T-helper 2 cell (primary cell): ENCODE data around the gene SPTBN1.
A peak's percentile ranks its signal among the peaks of the same experiment; 100 is the strongest.

Experiments used
- DNase-seq, 5 experiments: peaks; one replicate each; pipeline versions ENCODE4 v3.0.0 to v3.0.0-alpha.2; 2012 to 2022

SPTBN1 gene

DNA sequence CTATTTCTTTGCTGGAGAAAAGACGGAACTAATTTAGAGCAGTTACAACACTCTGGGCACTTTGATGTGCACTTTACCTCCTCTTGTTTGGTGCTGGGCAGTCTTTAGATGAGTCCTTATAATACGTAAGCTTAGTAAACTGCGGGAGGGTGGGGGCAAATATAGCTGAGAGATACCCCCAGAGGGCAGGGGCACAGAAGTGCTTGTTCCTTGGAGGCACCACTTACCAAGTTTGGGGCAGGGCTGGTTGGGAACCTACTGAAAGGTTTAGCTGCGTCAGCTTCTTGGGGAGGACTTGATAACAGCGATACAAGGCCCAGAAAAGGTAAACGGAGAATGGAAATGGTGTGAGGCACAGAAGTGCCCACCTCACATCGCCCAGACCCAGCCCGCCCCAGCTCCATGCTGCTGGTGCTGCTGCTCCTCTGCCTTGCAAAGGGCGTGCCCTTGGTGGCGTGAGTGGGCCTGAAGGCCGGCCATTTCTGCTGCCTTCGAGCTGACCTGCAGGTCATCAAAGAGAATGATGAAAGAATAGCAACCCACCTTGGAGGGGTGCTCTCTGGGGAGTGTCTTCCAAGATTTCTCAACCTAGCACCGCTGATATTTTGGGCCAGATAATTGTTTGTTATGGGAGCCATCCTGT is 139.2 kb downstream of the SPTBN1 start:
- no peak for DNase-seq

DNA sequence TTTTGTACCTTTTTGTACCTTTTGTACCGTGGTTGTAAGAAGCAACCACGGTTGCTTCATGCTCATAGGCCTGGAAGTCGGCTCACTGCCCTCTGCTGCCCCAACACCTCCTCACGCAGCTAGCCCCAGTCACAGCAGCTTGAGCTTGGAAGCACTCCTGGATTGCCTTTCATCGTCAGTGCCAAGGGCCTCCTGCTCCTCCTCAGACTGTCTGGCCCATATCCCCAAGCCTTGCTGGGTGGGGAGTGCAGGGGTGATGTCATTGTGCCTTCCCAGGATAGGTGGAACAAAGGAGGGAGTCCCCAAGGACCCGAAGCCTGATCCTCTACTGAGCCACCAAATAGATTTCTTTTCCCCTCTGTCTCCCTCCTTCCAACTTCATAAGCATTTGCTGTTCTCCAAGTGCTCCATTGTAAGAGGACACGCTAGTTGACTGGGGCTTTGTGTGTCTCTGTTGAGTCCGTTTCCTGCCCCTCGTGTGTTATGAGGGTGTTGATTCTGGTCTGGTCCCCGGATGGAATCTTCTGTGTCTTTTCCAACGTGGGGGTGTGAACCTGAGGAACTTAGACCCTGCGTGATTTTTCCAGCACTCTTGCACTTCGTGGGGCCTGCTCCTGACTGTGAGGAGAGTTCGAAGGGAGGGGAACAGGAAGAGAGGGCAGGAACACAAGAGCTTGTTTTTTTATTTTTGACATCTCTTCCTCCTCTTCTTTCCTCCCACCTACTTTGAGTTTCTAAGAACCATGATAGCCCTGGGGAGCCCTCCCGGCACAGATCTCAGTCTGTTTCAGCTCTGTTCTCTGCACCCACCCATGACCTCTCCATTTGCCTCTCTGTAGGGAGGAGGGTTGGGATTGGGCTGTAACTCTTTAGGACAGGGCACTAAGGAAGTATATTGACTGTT is 140.1 kb downstream of the SPTBN1 start:
- DNase-seq, result peak in 1 of 5 experiments; percentile 55

DNA sequence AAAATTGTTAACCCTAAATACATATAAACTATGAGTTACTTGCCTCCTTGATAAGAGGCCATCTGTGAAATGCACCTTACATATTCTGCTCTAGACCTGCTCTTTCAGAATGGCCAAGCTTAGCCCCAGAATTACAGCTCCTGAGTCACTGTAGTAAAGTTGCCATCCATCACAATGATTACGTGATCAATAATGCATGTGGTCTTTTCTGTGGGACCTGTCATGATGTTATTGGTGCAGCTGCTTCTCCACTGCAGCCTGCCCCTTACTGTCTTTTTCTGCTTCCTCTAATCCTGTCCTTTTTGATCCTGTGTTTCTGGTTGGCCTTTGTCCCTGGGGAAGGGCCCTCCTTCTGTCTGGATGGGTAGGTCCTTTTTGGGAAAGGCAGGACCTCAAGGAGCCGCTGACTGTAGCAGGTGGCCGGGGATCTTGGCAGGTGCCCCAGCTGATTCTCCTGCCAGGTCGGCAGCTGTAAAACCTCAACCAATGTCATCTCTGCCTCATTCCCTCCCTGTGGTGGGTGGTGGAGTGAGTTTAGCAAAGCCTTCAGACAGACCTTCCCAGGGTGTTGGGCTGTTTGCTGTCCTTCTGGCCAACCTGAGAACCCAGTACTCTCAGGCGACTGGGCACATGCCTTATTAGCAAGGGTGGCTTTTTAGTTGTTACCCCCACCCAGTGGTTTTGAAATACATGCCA is 141.2 kb downstream of the SPTBN1 start:
- DNase-seq, result peak in 1 of 5 experiments; percentile 59

DNA sequence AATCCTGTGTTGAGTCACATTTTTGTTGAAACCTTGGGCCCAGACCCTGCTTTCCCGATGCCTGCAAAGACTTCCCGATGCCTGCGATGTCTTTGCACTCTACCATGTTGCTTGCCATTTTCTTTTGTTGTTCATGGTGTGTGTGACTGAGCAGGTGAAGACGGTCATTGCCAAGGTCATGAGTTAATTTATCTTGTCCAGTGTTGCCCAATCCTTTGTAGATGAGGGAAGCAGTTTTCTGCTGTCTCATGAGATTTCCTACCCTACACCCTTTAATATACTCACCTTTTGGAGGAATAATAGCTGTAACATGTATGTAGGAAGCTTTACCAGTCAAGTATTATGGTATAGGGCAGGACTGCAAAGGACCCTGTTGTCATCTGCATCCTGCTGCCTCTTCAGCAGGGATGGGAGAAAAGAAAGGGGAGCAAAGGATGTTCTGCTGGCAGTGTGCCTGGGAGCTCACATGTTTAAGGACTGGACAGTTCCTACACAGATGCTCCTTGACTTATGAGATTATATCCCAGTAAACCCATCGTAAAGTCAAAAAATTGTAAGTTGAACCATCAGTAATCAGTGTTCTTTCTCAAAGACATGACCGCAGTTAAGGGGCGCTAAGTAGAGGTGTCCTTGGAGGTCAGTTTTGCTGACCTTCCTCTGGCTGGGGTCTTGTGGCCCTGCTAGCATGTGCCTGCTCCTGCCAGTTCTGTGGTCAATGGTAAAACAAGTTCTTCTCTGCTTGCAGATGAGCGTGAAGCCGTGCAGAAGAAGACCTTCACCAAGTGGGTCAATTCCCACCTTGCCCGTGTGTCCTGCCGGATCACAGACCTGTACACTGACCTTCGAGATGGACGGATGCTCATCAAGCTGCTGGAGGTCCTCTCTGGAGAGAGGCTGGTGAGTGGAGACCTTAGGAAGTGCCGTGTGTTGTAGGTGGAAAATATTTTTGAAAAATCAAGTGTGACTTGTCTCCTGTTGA is 142.5 kb downstream of the SPTBN1 start:
- no peak for DNase-seq

DNA sequence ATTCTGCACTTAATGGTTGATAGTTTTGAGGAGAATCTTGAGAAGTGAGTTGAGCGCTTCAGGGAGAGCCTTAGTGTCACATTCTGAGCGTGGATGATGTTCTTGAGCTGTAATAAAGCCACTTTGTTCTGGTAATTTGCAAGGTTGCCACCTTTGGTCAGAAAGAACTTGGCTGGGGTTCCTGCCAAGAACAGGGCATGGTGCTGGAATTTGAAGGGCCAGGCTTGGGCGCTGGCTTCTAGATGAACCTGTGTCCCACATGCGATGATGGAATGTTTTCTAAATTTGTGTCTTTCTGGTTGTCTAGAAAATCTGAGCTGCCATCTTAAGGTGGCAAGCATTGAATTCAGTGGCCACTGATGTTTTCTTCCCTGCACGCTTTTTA is 143.2 kb downstream of the SPTBN1 start:
- DNase-seq, result no peak

DNA sequence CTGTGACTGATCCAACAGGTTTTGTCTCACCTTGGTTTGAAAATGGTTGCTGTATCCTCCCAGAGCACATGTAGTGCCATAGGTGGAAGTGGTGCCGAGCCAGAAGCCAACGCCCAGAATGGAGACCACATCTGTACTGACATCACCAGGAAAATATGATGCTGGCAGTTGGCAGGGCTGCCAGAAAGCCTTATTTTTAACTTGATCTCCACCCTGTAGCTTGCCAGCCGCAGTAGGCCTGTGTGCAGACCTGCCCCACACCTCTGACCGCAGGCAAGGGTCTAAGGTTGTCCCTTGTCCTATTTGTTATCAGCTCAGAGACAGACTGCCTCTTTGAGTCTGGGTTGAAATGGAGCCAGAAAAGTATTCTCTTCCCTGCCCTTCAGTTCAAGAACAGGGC is 143.8 kb downstream of the SPTBN1 start:
- DNase-seq, result peak in 2 of 5 experiments; percentile 19 to 31

DNA sequence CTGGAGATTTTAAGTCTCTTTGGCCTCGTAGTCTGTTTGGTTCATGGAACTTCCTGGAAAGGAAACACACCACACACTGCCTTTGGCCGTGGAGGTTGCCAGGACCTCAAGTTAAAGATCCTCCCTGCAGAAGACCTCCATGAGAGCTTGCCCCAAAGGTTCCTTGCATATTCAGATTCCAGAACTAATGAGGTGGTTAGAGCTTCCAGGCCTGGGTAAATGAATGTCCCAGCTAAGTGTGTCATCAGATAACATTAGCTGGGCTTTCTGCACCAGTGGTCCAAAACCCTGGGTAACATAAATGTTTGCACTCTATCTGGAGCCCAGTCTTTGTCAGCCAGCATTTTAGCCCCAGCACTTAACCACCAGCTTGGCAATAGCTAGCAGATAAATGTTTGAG is 145.2 kb downstream of the SPTBN1 start:
- no peak for DNase-seq

DNA sequence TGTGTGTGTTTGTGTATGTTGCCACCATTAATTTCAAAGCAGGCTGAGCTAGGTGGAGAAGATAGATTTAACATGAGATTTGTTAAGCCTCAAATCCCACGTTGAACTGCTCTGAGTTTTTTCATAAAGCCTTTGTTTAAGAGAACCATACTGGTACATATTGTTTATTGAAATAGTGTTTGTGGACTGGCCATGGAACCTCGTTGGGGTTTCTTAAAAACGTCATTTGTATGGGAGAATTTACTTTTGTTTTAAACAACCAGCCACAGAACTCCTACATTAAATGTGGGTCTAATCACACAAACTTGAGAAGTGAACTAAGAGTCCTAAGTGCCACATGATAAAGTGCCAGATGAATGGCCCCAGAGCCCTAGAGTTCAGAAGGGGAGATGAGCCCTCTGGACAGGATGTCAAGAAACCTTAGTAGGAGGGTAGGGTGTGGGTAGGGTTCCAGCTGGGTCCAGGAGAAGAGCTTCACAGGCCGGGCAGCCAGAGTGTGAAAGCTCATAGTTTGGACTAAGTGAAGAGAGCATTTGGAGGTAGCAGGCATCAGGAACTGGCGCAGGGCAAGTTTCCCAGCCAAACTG is 146.7 kb downstream of the SPTBN1 start:
- peak in 1 of 5 experiments; percentile 45 for DNase-seq

DNA sequence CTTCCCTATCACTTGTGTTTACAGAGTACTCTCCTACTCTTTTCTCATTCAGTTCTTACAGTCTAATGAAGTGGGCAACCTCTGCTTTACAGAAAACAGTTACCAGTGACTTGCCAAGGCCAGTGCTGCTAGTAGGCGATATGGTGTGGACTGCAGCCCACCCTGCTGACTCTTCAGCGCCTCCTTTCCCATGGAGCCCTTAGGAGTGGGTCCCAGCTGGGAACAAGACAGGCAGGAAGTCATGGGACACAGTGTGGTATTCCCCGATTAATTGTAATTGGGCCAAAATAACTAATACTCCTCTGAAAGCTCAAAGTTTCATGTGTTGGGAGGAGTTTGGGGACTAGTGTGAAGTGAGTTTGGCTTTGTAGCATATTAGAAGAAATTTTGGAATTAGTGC is 147.2 kb downstream of the SPTBN1 start:
- DNase-seq, result no peak

DNA sequence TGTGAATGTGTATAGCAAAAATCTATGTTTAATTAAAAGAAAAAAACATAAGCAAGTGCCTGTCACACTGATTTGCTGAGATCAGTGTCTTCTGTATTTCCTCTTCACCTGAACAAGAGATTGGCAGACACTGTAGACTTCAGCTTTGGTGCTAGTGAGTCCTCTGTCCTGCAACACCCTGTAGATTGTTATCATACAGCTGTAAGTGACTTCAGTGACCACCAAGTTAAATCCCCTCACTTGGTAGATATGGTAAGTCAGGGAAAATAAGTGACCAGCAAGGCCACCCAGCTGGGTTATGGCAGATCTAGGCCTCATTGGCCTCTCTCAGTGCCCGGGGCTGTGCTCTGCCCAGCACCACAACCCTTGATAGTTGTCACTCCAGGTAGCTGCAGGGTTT is 147.7 kb downstream of the SPTBN1 start:
- no peak for DNase-seq

DNA sequence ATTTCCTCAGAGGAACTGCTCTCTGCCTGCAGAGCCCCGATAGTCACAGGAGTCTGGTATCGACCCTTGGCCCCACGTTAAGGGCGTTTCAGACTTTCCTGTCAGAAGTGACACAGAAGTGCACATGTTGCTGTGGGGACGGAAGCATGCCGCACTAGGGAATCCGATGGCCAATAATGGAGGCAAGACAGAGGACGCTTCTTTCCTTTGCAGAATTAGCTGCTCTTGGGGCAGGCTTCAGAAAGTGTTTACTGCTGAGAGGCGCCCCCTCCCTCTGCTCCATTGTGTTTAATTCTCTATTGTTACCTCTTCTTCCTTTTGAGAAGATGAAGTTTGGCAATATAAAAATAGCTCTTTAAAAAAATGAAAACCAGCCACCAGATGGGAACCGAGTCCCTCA is 148.7 kb downstream of the SPTBN1 start:
- DNase-seq, result no peak

DNA sequence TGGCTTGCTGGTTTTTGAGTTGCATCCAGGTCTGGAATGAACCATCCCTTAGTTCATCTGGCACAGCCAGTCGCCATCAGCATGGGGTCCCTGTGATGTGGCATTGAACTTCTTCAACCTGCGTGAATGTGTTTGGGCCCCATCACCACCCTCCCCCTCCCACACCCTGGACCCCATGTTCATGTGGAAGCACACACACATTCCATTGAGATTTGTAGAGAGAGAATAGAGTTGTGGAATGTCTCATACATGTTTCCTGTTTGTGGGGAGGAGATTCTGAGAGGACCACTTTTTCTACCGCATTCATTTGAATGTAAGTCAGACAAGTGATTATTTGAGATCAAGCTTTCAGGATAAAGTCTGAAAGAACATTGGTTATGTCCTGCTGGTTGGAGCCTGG is 149.7 kb downstream of the SPTBN1 start:
- no peak for DNase-seq

DNA sequence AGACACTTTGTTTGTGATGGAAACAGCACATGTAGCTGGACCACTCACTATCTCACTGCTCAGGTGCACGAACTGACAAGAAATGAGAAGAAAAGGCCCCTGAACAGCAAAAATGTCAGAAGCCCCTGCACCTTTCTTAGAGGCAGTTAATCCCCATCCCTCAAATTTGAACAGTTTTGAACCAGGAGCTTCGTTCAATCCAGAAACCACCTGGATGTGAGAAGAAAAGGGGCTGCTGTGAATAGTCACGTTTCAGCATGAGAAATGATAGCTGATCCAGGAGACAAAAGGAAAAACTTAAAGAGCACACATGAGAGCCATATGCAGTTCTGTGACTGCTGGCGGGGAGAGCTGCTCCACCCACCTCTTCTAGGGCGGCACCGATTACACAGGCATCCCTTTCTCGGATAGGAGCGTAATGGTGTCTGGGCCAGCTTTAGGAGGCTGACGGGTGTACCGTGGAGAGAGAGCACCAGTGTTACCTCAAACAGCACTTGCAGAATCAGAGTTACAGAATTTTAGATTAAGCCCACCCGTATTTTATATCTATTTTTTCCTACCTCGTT is 150.3 kb downstream of the SPTBN1 start:
- DNase-seq, result no peak

DNA sequence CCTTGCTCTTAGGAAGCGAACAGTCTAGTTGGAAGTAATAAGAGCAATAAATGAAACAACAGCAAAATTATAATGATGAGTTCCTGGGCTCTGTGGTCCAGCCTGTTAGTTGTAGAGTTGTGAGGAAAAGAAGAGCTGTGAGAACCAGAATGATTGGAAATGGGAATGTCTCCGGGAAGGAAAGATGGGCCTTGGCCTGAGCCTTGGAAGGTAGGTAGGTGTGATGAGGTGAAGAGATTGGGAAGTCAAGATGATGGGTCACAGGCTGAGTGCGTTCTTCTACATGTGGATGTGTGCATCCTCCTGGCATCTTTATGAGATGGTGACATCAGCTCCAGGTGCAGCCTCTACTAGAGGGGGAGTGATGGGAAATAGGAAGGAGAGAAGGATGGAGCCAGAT is 152.1 kb downstream of the SPTBN1 start:
- no peak for DNase-seq

DNA sequence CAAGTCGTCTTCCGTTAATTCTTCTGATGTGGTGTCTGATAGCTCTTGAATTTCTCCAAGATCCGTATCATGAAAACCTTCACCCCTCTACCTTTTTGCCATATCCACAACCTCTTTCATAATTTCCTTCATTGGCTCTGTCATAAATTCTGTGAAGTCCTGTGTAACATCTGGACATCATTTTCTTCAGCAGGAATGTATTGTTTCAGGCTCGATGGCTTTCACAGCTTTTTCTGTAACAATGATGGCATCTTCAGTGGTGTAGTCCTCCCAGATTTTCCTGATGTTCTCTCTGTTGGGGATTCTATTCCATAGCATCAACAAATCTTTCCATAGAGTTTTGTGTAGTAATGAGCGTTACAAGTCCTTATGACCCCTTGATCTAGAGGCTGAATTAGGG is 153.1 kb downstream of the SPTBN1 start:
- DNase-seq, result no peak

DNA sequence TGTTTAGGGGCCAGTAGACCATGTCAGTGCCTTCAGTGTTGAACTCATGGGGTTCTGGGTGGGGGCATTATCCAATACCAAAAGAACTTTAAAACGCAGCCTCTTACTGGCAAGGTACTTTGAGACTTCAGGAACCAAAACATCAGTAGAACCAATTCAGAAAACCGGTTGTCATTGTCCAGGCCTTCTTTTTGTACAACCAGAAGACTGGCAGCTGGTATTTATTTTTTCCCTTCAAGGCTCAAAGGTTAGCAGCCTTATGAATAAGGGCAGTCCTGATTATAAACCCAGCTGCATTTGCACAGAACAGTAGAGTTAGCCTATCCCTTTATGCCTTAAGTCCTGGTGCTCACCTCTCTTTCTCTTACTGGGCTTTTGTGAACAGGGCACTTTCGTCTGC is 153.5 kb downstream of the SPTBN1 start:
- no peak for DNase-seq

DNA sequence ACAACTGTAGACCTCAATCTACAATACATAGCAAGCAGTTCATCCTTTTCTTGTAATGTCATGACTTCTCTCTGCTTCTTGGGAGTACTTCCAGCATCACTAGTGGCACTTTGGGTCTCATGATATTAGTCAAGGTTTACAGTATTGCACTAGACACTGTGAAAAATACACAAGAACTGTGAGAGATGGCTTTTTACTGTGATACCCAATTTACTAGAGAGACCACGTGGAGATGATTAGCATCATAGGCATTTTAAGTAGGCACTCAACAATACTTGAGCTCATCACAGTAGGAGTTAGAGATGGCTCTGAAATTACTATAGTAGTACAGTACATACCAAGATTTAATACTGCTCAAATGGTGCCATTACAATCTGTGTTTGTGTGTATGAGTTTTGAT is 154.6 kb downstream of the SPTBN1 start:
- peak in 1 of 5 experiments; percentile 52 for DNase-seq

DNA sequence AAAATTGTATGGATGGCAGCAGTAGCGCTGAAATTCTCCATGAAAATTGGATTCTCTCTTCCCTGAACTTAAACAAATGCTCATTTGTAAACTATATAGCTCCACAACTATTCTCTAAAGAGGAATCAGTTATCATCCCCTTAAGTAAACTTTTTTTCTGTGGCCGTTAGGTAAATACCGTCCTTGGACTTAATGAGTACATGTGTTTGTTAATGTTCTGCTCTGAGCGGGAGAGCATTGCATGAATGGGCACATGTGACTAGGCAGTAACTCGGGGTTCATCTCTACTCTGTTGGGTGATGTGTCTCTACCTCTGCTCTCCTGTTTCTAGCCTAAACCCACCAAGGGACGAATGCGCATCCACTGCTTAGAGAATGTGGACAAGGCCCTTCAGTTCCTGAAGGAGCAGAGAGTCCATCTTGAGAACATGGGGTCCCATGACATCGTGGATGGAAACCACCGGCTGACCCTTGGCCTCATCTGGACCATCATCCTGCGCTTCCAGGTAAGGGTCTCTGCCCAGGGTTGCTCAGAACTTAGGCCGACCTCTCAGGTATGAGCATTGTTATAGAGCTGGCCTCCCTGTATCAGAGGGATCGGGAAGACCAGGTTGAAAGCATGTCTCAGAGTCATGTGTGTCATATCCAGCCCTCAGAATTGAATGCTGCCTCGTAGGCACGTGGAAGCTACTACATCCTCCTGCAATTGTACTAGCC is 155.9 kb downstream of the SPTBN1 start:
- no peak for DNase-seq

DNA sequence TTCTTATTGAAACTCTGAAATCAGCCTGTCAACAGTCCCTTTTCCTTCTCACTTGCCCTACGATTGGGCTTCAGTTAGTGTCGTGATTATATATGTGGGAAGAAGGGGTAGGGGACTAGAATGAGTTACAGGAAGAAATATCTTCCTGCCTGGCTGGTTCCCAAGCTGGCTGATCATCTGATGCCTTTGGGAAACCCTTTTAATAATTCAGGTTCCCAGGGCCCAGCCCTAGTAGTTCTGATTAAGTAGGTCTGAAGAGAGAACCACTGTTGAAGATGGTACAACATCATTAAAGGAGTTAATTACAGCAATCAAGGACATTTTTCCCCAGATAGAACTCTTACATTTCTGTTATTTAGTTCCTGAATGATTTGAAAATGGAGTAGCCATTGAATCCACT is 157.3 kb downstream of the SPTBN1 start:
- DNase-seq, result no peak

DNA sequence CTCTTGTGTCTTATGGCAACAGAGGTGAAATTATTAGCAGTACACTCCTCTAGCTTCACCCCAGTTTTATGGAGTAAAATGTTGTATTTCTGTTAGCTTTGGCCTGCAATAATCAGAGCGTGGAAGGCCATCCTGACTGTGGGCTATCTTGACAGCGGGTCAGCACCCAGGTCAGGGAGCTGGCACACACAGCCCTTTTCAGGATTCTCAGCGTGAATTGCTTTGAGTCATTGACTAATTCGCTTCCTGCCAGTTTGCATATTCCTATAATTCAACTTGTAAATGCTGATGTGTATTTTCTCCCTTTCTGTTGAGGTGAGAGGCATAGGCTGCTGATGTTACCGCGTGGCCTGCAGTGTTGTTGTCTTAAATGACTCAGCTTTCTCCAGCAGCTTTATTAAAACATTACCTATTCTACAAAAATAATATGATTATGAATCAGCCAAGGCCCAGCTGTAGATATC is 157.7 kb downstream of the SPTBN1 start:
- peak in 1 of 5 experiments; percentile 53 for DNase-seq

DNA sequence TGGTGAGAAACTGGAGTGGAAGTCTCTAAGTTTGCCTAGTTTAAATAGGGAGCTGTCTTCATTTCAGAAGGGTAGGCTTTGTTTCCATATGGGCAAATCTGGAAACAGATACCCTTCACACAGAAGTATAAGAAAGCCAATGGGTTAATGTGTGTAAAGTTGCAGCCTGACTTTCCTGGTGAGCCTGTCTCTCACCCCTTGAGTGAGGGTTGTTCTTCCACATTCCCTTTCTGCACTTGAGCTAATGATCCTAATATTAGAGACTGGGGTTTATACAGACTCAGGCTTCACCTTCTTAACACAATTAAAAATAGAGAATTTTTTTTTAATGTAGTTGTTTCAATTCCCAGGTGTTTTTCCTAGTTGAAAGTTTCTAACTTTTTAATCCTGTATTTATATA is 158.7 kb downstream of the SPTBN1 start:
- no peak for DNase-seq
